ENCODE measurements around the gene EHMT1. TPM values are rescaled to one million over a fixed set of nuclear protein-coding genes. Genes with fewer than 3 reads are reported as not detected.

The EHMT1 gene
- total RNA-seq, 1 experiment from 2014 or later = 112 TPM

DNA sequence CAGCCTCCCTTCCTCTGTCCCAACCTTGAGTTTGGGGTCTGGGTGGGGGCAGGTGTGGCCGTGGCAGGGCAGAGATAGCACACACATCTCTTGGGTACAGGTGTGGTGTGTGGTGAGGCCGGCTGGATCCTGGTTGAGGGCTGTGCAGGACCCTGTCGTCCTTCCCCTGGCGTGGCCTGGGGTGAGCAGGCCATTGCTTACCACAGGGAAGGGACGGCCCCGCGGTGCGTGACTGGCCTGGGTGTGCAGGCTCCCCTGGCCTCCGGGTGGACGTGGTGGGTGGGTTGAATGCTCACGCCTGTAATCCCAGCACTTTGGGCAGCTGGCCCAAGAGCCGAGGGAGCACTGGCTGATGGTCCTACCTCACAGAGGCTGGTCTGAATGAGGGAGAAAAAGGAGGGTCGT, 12.1 kb upstream of the EHMT1 start:
- Mint-ChIP-seq H3K9me3 (no peaks in the 10 kb centered on the region), H3K4me1 (peaks cover 25 to 37% of the 10 kb centered on the region in 2 experiments), H3K36me3 (ENCODE audit: insufficient read depth in 1 of 3, low read depth in 3 of 3) (no peaks in the 10 kb centered on the region; a peak in 2 of 7 replicates), H3K4me3 (peak overlapping the region; percentile 69 to 81), H3K27ac (no peak overlapping the region), H3K27me3 (ENCODE audit: low read depth) (peaks cover 26% of the 10 kb centered on the region)
- Histone ChIP-seq H2BK5ac (ENCODE audit: insufficient read length, low read length) (no peak overlapping the region), H3K27me3 (ENCODE audit: insufficient read depth, low read length) (no peaks in the 10 kb centered on the region; the same call in 1 of the 2 replicates), H2BK20ac (ENCODE audit: low read depth, low read length, poor library complexity, severe bottlenecking) (no peak overlapping the region), H3K9ac (ENCODE audit: extremely low read depth, insufficient read length, low read length) (no peak overlapping the region), H4K20me1 (ENCODE audit: control insufficient read depth, insufficient read depth, insufficient read length) (no peaks in the 10 kb centered on the region), H3K79me1 (ENCODE audit: insufficient read depth, low read depth, low read length, poor library complexity, severe bottlenecking) (no peaks in the 10 kb centered on the region), H3K14ac (ENCODE audit: insufficient read depth, low read length) (no peak overlapping the region), H3K23ac (ENCODE audit: insufficient read length, low read depth, low read length) (no peak overlapping the region), H3K9me3 (ENCODE audit: control insufficient read depth, low read depth, low read length) (no peaks in the 10 kb centered on the region), H3K27ac (ENCODE audit: insufficient read length, low read depth, low read length) (no peak overlapping the region), H3K4me2 (ENCODE audit: insufficient read depth, insufficient read length, low read length) (peak overlapping the region; percentile 22), H2BK120ac (ENCODE audit: low read depth, low read length, poor library complexity, severe bottlenecking) (no peak overlapping the region), H3K56ac (ENCODE audit: insufficient read length, low read depth, low read length) (no peak overlapping the region), H3K79me2 (ENCODE audit: insufficient read depth, low read length) (0 out of 2 replicates have a peak, but pooled peaks cover 2% of the 10 kb centered on the region), H2BK15ac (ENCODE audit: low read depth, low read length) (no peak overlapping the region), H2AK5ac (ENCODE audit: insufficient read length, low read length) (no peak overlapping the region), H4K8ac (replicated peaks; ENCODE audit: insufficient read length, low read depth, low read length) (no peak overlapping the region), H2BK12ac (ENCODE audit: insufficient read length, low read depth, low read length) (no peak overlapping the region), H3K18ac (ENCODE audit: insufficient read length, low read depth, low read length) (no peak overlapping the region), H4K91ac (ENCODE audit: insufficient read length, low read depth, low read length) (no peak overlapping the region), H3T11ph (ENCODE audit: low read length) (no peak overlapping the region), H4K5ac (ENCODE audit: insufficient read length, low read depth, low read length) (no peak overlapping the region), H3K23me2 (ENCODE audit: insufficient read length, low read depth, low read length, poor library complexity, severe bottlenecking) (peaks cover 7% of the 10 kb centered on the region), H3K4ac (ENCODE audit: low read depth, low read length) (no peak overlapping the region), H2AFZ (ENCODE audit: low read length) (no peak overlapping the region), H3K4me1 (ENCODE audit: insufficient read depth, low read length) (no peaks in the 10 kb centered on the region; the same call in 1 of the 2 replicates)
- WGBS (ENCODE audit: extremely low coverage, insufficient read length, low lambda C conversion rate) = no CpG with 5 or more reads among the region's 13 CpGs
- DNase-seq = no peak
- TF ChIP-seq, protein P1, sequence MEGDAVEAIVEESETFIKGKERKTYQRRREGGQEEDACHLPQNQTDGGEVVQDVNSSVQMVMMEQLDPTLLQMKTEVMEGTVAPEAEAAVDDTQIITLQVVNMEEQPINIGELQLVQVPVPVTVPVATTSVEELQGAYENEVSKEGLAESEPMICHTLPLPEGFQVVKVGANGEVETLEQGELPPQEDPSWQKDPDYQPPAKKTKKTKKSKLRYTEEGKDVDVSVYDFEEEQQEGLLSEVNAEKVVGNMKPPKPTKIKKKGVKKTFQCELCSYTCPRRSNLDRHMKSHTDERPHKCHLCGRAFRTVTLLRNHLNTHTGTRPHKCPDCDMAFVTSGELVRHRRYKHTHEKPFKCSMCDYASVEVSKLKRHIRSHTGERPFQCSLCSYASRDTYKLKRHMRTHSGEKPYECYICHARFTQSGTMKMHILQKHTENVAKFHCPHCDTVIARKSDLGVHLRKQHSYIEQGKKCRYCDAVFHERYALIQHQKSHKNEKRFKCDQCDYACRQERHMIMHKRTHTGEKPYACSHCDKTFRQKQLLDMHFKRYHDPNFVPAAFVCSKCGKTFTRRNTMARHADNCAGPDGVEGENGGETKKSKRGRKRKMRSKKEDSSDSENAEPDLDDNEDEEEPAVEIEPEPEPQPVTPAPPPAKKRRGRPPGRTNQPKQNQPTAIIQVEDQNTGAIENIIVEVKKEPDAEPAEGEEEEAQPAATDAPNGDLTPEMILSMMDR (conservative IDR thresholded peaks at IDR 0.05) = no peak

Measured in H9 (cell line).